GM23248 (cell line): ENCODE measurements around the gene TTPAL. TPM values are rescaled to one million over a fixed set of nuclear protein-coding genes. Genes with fewer than 3 reads are reported as not detected.

ENCODE experiments used
- DNase-seq: peaks from one replicate; pipeline ENCODE4 v3.0.0-alpha.2; 2015
- H2AFZ ChIP-seq: fragments of 200-600 bp; sonication (generic); 2 replicates; pipeline ENCODE4 v1.6.1; 2016; ENCODE audit warnings: antibody characterized with exemption
- H3F3A ChIP-seq: fragments of 200-600 bp; sonication (generic); 2 replicates; pipeline ENCODE4 v1.6.1; 2016; ENCODE audit warnings: mild to moderate bottlenecking, antibody characterized with exemption, mixed run types; ENCODE audit not compliant: insufficient read depth
- H3K27ac ChIP-seq: fragments of 200-600 bp; sonication (generic); 2 replicates; pipeline ENCODE4 v1.5.1; 2016; ENCODE audit warnings: mild to moderate bottlenecking
- H3K27me3 ChIP-seq: fragments of 200-600 bp; sonication (generic); replicated peaks from 2 replicates; pipeline ENCODE4 v1.6.1; 2016; ENCODE audit warnings: mild to moderate bottlenecking; ENCODE audit not compliant: insufficient read depth
- H3K36me3 ChIP-seq: fragments of 200-600 bp; sonication (generic); 2 replicates; pipeline ENCODE4 v1.6.1; 2016; ENCODE audit warnings: low read depth, mild to moderate bottlenecking
- H3K4me1 ChIP-seq: fragments of 200-600 bp; sonication (generic); 2 replicates; pipeline ENCODE4 v1.6.1; 2016; ENCODE audit warnings: mild to moderate bottlenecking; ENCODE audit not compliant: insufficient read depth
- H3K4me2 ChIP-seq: fragments of 200-600 bp; sonication (generic); one replicate; pipeline ENCODE4 v1.6.1; 2016; ENCODE audit warnings: mild to moderate bottlenecking; ENCODE audit not compliant: unreplicated experiment
- H3K4me3 ChIP-seq: fragments of 200-600 bp; sonication (generic); 2 replicates; pipeline ENCODE4 v1.5.1; 2016; ENCODE audit warnings: mild to moderate bottlenecking
- H3K79me2 ChIP-seq: fragments of 200-600 bp; sonication (generic); 2 replicates; pipeline ENCODE4 v1.6.1; 2016; ENCODE audit warnings: mild to moderate bottlenecking; ENCODE audit not compliant: insufficient read depth
- H3K9ac ChIP-seq: fragments of 200-600 bp; sonication (generic); 2 replicates; pipeline ENCODE4 v1.6.1; 2016; ENCODE audit warnings: mild to moderate bottlenecking
- H3K9me2 ChIP-seq: fragments of 200-600 bp; sonication (generic); 2 replicates; pipeline ENCODE4 v1.6.1; 2016; ENCODE audit warnings: mixed run types, mild to moderate bottlenecking, moderate library complexity; ENCODE audit not compliant: insufficient read depth
- H3K9me3 ChIP-seq: fragments of 200-600 bp; sonication (generic); one replicate; pipeline ENCODE4 v1.6.1; 2017; ENCODE audit warnings: low read depth
- H4K20me1 ChIP-seq: fragments of 200-600 bp; sonication (generic); 2 replicates; pipeline ENCODE4 v1.6.0; 2016; ENCODE audit not compliant: insufficient read depth
- EZH2 ChIP-seq: fragments of 200-600 bp; sonication (generic); IDR thresholded peaks from 2 replicates; pipeline ENCODE4 v1.6.1; 2018; ENCODE audit warnings: antibody characterized with exemption, mild to moderate bottlenecking; ENCODE audit not compliant: insufficient read depth, poor library complexity, severe bottlenecking
- EZH2phosphoT487 ChIP-seq: fragments of 200-600 bp; sonication (generic); IDR thresholded peaks from 2 replicates; pipeline ENCODE4 v1.6.1; 2018; ENCODE audit warnings: antibody characterized with exemption, moderate library complexity, mild to moderate bottlenecking, low read depth; ENCODE audit not compliant: insufficient read depth
- WGBS, 2 experiments: methylation state at CpG; one replicate each; pipeline ENCODE4 v1.1.6; 2015 to 2017; ENCODE audit warnings: low lambda C conversion rate in 2 of 2, low coverage in 1 of 2; ENCODE audit errors: missing lambda C conversion rate in 2 of 2; 5-methylcytosine and 5-hydroxymethylcytosine counted together
- in situ Hi-C: fragments of 300-500 bp; cut with MboI; formaldehyde crosslinking; loops from 2 replicates; pipeline ENCODE4 v1.15.0; 2020
- polyA plus RNA-seq: library from polyadenylated mRNA; unstranded; fragments of >200 nt; fragmentation: Nextera tagmentation; extraction: Ambion mirVana; gene quantifications from 2 replicates; pipeline ENCODE4 v1.2.1, GENCODE V29; 2016
- total RNA-seq: library from RNA; depleted of rRNA; stranded (reverse); fragments of >200 nt; shearing (Covaris generic); gene quantifications from 2 replicates; pipeline ENCODE4 v1.2.3, GENCODE V29; 2014

TTPAL gene
- total and polyA plus RNA-seq, 2 experiments from 2014 or later = 11.8 to 19.6 TPM

DNA sequence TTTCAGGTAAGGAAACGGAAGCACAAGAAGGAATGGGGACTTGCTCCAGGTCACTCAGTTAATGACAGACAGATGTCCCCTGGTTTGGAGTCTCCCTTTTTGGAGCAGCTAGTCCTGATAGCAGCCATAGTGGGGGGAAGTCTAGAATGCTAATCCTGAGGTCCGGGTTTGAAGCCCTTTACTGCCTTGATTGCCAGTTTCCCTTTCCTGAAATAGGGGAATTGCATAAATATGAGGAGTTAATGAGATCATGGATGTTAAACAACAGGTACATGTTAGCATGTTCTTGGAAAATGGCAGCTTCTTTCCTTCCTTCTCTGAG is 341 bp upstream of the TTPAL start:
- Histone ChIP-seq H2AFZ (peak overlapping the region; percentile 90), H4K20me1 (no peaks in the 10 kb centered on the region), H3K27ac (peak overlapping the region; percentile 65), H3K4me3 (peak overlapping the region; percentile 94), H3K36me3 (no peaks in the 10 kb centered on the region), H3K4me1 (peaks cover 14% of the 10 kb centered on the region), H3F3A (peaks cover 6% of the 10 kb centered on the region; the same call in 1 of the 2 replicates), H3K4me2 (peak overlapping the region; percentile 94), H3K27me3 (no peaks in the 10 kb centered on the region), H3K9me2 (no peaks in the 10 kb centered on the region), H3K9me3 (no peaks in the 10 kb centered on the region), H3K79me2 (peaks cover 39% of the 10 kb centered on the region), H3K9ac (peak overlapping the region; percentile 93)
- TF ChIP-seq EZH2phosphoT487 (no peak), EZH2 (no peak)
- no peak for DNase-seq
- 0 to 2% methylated on average over 2 of the region's 2 CpGs for WGBS, 2 experiments
- in situ Hi-C loops = no loop called here

- H3F3A ChIP-seq = peaks cover 6% of the 10 kb centered on the region; the same call in 1 of the 2 replicates
- DNase-seq = peak; percentile 25
- 84 to 93% methylated on average over 3 of the region's 3 CpGs for WGBS, 2 experiments
- peak overlapping the region; percentile 93; the same call in 1 of the 2 replicates for H3K9ac ChIP-seq
- peak overlapping the region; percentile 94 for H3K4me2 ChIP-seq
- H3K79me2 ChIP-seq = peaks cover 39% of the 10 kb centered on the region
- no peaks in the 10 kb centered on the region for H4K20me1 ChIP-seq
- H3K9me2 ChIP-seq = no peaks in the 10 kb centered on the region
- H3K4me1 ChIP-seq = peaks cover 10% of the 10 kb centered on the region
- in situ Hi-C loops = no loop called here
- no peak overlapping the region for H2AFZ ChIP-seq
- TF ChIP-seq EZH2 (no peak), EZH2phosphoT487 (no peak)
- H3K27me3 ChIP-seq = no peaks in the 10 kb centered on the region
- peak overlapping the region; percentile 94 for H3K4me3 ChIP-seq
- H3K27ac ChIP-seq = peak overlapping the region; percentile 65; the same call in 1 of the 2 replicates
- H3K9me3 ChIP-seq = no peaks in the 10 kb centered on the region
- H3K36me3 ChIP-seq = no peaks in the 10 kb centered on the region
These were observed 1.5 kb downstream of the TTPAL start for GRCh38 chr20:44477151-44477550.

- no peaks in the 10 kb centered on the region for H3K27me3 ChIP-seq
- H3K4me1 ChIP-seq = peaks cover 10% of the 10 kb centered on the region
- H3K9me2 ChIP-seq = no peaks in the 10 kb centered on the region
- WGBS, 2 experiments = 64 to 65% methylated on average over 6 of the region's 6 CpGs
- no peak overlapping the region for H3K27ac ChIP-seq
- H4K20me1 ChIP-seq = no peaks in the 10 kb centered on the region
- DNase-seq = no peak
- H3K9ac ChIP-seq = no peak overlapping the region
- no peaks in the 10 kb centered on the region for H3K36me3 ChIP-seq
- H3K4me2 ChIP-seq = no peak overlapping the region
- no peak overlapping the region for H2AFZ ChIP-seq
- H3K79me2 ChIP-seq = peaks cover 39% of the 10 kb centered on the region
- H3F3A ChIP-seq = peaks cover 6% of the 10 kb centered on the region; the same call in 1 of the 2 replicates
- in situ Hi-C loops = no loop called here
- H3K9me3 ChIP-seq = no peaks in the 10 kb centered on the region
- TF ChIP-seq EZH2phosphoT487 (no peak), EZH2 (no peak)
- no peak overlapping the region for H3K4me3 ChIP-seq
These were observed 2.5 kb downstream of the TTPAL start for GRCh38 chr20:44478206-44478605.

- no peak for DNase-seq
- H3K4me1 ChIP-seq = peaks cover 10% of the 10 kb centered on the region
- 91 to 95% methylated on average over 5 of the region's 5 CpGs for WGBS, 2 experiments
- no peak overlapping the region for H2AFZ ChIP-seq
- in situ Hi-C loops = no loop called here
- H3K36me3 ChIP-seq = peaks cover 10% of the 10 kb centered on the region
- no peak for TF ChIP-seq EZH2phosphoT487
- no peaks in the 10 kb centered on the region for H3K9me3 ChIP-seq
- no peak overlapping the region for H3K4me2 ChIP-seq
- no peak overlapping the region for H3K27ac ChIP-seq
- peaks cover 39% of the 10 kb centered on the region for H3K79me2 ChIP-seq
- H3K9me2 ChIP-seq = no peaks in the 10 kb centered on the region
- no peaks in the 10 kb centered on the region for H3K27me3 ChIP-seq
- no peak overlapping the region for H3K9ac ChIP-seq
- H4K20me1 ChIP-seq = no peaks in the 10 kb centered on the region
- no peak overlapping the region for H3K4me3 ChIP-seq
- peaks cover 14% of the 10 kb centered on the region; the same call in 1 of the 2 replicates for H3F3A ChIP-seq
These were observed 4.0 kb downstream of the TTPAL start for GRCh38 chr20:44479643-44480042.

GRCh38 chr20:44480097-44480496 is 4.4 kb downstream of the TTPAL start:
- Histone ChIP-seq H3F3A (peaks cover 14% of the 10 kb centered on the region; the same call in 1 of the 2 replicates), H3K9me3 (no peaks in the 10 kb centered on the region), H3K9me2 (no peaks in the 10 kb centered on the region), H3K4me1 (peaks cover 10% of the 10 kb centered on the region), H2AFZ (no peak overlapping the region), H3K9ac (no peak overlapping the region), H3K36me3 (peaks cover 11% of the 10 kb centered on the region), H3K27ac (no peak overlapping the region), H3K4me3 (no peak overlapping the region), H3K27me3 (no peaks in the 10 kb centered on the region), H4K20me1 (no peaks in the 10 kb centered on the region), H3K79me2 (peaks cover 37% of the 10 kb centered on the region), H3K4me2 (no peak overlapping the region)
- in situ Hi-C loops = no loop called here
- WGBS, 2 experiments = 96 to 99% methylated on average over 18 of the region's 18 CpGs
- TF ChIP-seq EZH2phosphoT487 (no peak), EZH2 (no peak)
- DNase-seq = no peak
